MM.1S (cell line): Measurements from ENCODE around the gene PRM2.

Source experiments
- CTCF ChIP-seq: fragments of 300-600 bp; sonication (generic); IDR thresholded peaks from 2 replicates; pipeline ENCODE4 v1.5.1; 2016; ENCODE audit warnings: antibody characterized with exemption, low read length, mixed read lengths
- EZH2 ChIP-seq: fragments of 300-600 bp; sonication (generic); optimal IDR thresholded peaks from 2 replicates; pipeline ENCODE3; 2017; ENCODE audit warnings: low read depth, mild to moderate bottlenecking, antibody characterized with exemption, low read length, mixed read lengths
- EZH2phosphoT487 ChIP-seq: fragments of 300-600 bp; sonication (generic); IDR thresholded peaks from 2 replicates; pipeline ENCODE4 v1.6.1; 2018; ENCODE audit warnings: antibody characterized with exemption, low read length

GRCh38 chr16:11290102-11290893, 14.0 kb upstream of the PRM2 start:
- TF ChIP-seq CTCF (no peak), EZH2phosphoT487 (no peak), EZH2 (no peak)
